OCI-LY7 (cell line): ENCODE measurements around the gene LRRC4B. TPM values are rescaled to one million over a fixed set of nuclear protein-coding genes. Genes with fewer than 3 reads are reported as not detected.

Experiments
- BruUV-seq: library from RNA; stranded (reverse); fragments of 400-500 nt; replicated peaks from 2 replicates; lab custom pipeline; 2021; lab: Mats Ljungman, UMichigan
- CTCF ChIA-PET: fragments of 300-600 bp; sonication (Branson Sonifier 250); formaldehyde crosslinking; loops from one replicate; lab custom pipeline; 2022; ENCODE audit warnings: antibody characterized with exemption; ENCODE audit not compliant: unreplicated experiment; lab: Charles Lee
- POLR2A ChIA-PET: fragments of 300-600 bp; sonication (Branson Sonifier 250); formaldehyde crosslinking; loops from one replicate; lab custom pipeline; 2022; ENCODE audit warnings: antibody characterized with exemption; lab: Charles Lee
- DNase-seq: peaks from one replicate; pipeline ENCODE4 v3.0.0-alpha.2; 2015; ENCODE audit warnings: low spot score
- H2AFZ ChIP-seq: fragments of 200-600 bp; sonication (generic), shearing (Covaris generic); 2 replicates; pipeline ENCODE4 v1.6.1; 2014; ENCODE audit warnings: mild to moderate bottlenecking, antibody characterized with exemption, low read length, moderate library complexity
- H3K27ac ChIP-seq: fragments of 200-600 bp; sonication (generic); 2 replicates; pipeline ENCODE4 v1.5.1; 2014; ENCODE audit warnings: mixed run types, low read depth, mild to moderate bottlenecking, moderate library complexity, low read length, inconsistent platforms; ENCODE audit not compliant: poor library complexity, severe bottlenecking
- H3K36me3 ChIP-seq: fragments of 200-600 bp; sonication (generic); 2 replicates; pipeline ENCODE4 v1.6.1; 2014; ENCODE audit warnings: mild to moderate bottlenecking, antibody characterized with exemption, low read length, moderate library complexity, mixed read lengths; ENCODE audit not compliant: insufficient read depth
- H3K4me1 ChIP-seq: fragments of 200-600 bp; sonication (generic); 2 replicates; pipeline ENCODE4 v1.5.1; 2014; ENCODE audit warnings: mild to moderate bottlenecking, low read length; ENCODE audit not compliant: insufficient read depth, poor library complexity, severe bottlenecking
- H3K4me2 ChIP-seq: fragments of 200-600 bp; sonication (generic); 2 replicates; pipeline ENCODE4 v1.6.1; 2014; ENCODE audit warnings: mild to moderate bottlenecking, low read length
- H3K4me3 ChIP-seq: fragments of 200-600 bp; sonication (generic); 2 replicates; pipeline ENCODE4 v1.5.1; 2014; ENCODE audit warnings: mild to moderate bottlenecking, low read depth, low read length; ENCODE audit not compliant: poor library complexity, severe bottlenecking
- H3K79me2 ChIP-seq: fragments of 200-600 bp; sonication (generic); 2 replicates; pipeline ENCODE4 v1.6.1; 2016; ENCODE audit warnings: low read depth, mild to moderate bottlenecking, low read length, moderate library complexity, mixed read lengths; ENCODE audit not compliant: insufficient read depth
- H3K9me2 ChIP-seq: fragments of 200-600 bp; sonication (generic); 2 replicates; pipeline ENCODE4 v1.6.1; 2016; ENCODE audit warnings: mild to moderate bottlenecking, low read length, mixed read lengths; ENCODE audit not compliant: insufficient read depth
- H3K9me3 ChIP-seq: fragments of 200-600 bp; sonication (generic); 2 replicates; pipeline ENCODE4 v1.6.1; 2014; ENCODE audit warnings: mild to moderate bottlenecking, mixed run types, low read length, mixed read lengths
- H4K20me1 ChIP-seq: fragments of 200-600 bp; sonication (generic); 2 replicates; pipeline ENCODE4 v1.6.1; 2014; ENCODE audit warnings: mild to moderate bottlenecking, antibody characterized with exemption, low read length, moderate library complexity, mixed read lengths; ENCODE audit not compliant: insufficient read depth
- EZH2phosphoT487 ChIP-seq: fragments of 200-600 bp; sonication (generic); IDR thresholded peaks from 2 replicates; pipeline ENCODE4 v1.6.1; 2018; ENCODE audit warnings: low read depth, borderline replicate concordance, mild to moderate bottlenecking, mixed run types, antibody characterized with exemption, low read length, moderate library complexity, mixed read lengths
- intact Hi-C: fragments of 100-400 bp; cut with micrococcal nuclease; formaldehyde crosslinking; loops from one replicate; pipeline ENCODE4 v1.10.0; 2022; ENCODE audit not compliant: unreplicated experiment
- total RNA-seq, 2 experiments: library from RNA; depleted of rRNA in 1 of 2; stranded (reverse); fragments of >200 nt in 1 of 2; shearing (Covaris generic) in 1 of 2; gene quantifications; 2 replicates each; pipeline ENCODE4 v1.2.3, GENCODE V29; 2014 to 2022
- TF ChIP-seq, protein P1 (sequence below): fragments of 200-600 bp; sonication (generic); conservative IDR thresholded peaks from 2 replicates; pipeline ENCODE4 v1.5.1; 2014; ENCODE audit warnings: mild to moderate bottlenecking, antibody characterized with exemption, low read length, moderate library complexity, mixed read lengths

LRRC4B gene
- total RNA-seq, 2 experiments from 2014 or later, result 0.29 TPM; not detected in 1

DNA sequence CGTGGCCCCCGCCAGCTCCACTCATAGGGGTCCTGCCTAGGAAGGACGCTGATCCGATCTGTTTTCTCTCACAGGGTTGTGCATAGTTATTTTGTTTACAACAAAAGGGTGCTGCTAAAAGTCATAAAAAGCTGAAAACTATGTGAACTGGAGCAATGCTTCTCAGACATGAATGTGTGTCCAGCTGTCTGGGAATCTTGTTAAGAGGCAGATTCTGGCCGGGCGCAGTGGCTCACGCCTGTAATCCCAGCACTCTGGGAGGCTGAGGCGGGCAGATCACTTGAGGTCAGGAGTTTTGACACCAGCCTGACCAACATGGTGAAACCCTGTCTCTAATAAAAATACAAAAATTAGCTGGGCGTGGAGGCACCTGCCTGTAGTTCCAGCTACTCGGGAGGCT lies 8.6 kb downstream of the LRRC4B start:
- Histone ChIP-seq H2AFZ (no peak overlapping the region), H3K79me2 (no peaks in the 10 kb centered on the region), H3K9me3 (no peaks in the 10 kb centered on the region), H3K36me3 (no peaks in the 10 kb centered on the region), H3K27ac (no peak overlapping the region), H3K4me1 (no peaks in the 10 kb centered on the region), H3K4me3 (no peak overlapping the region), H3K4me2 (no peak overlapping the region), H3K9me2 (no peaks in the 10 kb centered on the region), H4K20me1 (no peaks in the 10 kb centered on the region)
- intact Hi-C loops, result no loop called here
- no TSS peak for BruUV-seq
- no peak for DNase-seq
- no peak for TF ChIP-seq EZH2phosphoT487
- TF ChIP-seq, protein P1, sequence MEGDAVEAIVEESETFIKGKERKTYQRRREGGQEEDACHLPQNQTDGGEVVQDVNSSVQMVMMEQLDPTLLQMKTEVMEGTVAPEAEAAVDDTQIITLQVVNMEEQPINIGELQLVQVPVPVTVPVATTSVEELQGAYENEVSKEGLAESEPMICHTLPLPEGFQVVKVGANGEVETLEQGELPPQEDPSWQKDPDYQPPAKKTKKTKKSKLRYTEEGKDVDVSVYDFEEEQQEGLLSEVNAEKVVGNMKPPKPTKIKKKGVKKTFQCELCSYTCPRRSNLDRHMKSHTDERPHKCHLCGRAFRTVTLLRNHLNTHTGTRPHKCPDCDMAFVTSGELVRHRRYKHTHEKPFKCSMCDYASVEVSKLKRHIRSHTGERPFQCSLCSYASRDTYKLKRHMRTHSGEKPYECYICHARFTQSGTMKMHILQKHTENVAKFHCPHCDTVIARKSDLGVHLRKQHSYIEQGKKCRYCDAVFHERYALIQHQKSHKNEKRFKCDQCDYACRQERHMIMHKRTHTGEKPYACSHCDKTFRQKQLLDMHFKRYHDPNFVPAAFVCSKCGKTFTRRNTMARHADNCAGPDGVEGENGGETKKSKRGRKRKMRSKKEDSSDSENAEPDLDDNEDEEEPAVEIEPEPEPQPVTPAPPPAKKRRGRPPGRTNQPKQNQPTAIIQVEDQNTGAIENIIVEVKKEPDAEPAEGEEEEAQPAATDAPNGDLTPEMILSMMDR, result no peak
- ChIA-PET CTCF (no interaction called here), POLR2A (no interaction called here)

- Histone ChIP-seq H3K4me3 (no peak overlapping the region), H3K4me1 (no peaks in the 10 kb centered on the region), H2AFZ (no peak overlapping the region), H4K20me1 (no peaks in the 10 kb centered on the region), H3K4me2 (no peak overlapping the region), H3K36me3 (no peaks in the 10 kb centered on the region), H3K9me3 (no peaks in the 10 kb centered on the region), H3K79me2 (no peaks in the 10 kb centered on the region), H3K27ac (no peak overlapping the region), H3K9me2 (no peaks in the 10 kb centered on the region)
- no TSS peak for BruUV-seq
- TF ChIP-seq EZH2phosphoT487, result no peak
- TF ChIP-seq, protein P1, result no peak
- ChIA-PET CTCF (no interaction called here), POLR2A (no interaction called here)
- intact Hi-C loops, result no loop called here
- no peak for DNase-seq
These were observed 9.8 kb downstream of the LRRC4B start for GRCh38 chr19:50558449-50558848.

DNA sequence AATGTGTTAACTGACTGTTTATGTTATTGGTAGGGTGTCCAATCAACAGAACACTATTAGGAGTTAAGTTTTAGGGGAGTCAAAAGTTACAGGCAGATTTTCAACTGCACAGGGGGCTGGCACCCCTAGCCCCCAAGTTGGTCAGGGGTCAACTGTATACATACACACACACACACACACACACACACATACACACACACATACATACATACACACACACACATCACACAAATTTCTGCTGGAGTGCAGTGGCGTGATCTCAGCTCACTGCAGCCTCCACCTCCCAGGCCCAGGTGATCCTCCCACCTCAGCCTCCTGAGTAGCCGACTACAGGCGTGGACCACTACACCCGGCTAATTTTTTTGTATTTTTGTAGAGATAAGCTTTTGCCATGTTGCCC lies 10.2 kb downstream of the LRRC4B start:
- TF ChIP-seq EZH2phosphoT487, result no peak
- TF ChIP-seq, protein P1, result no peak

More for the DNA sequence above, 10.2 kb downstream of the LRRC4B start:
- Histone ChIP-seq H3K4me3 (no peak overlapping the region), H3K4me2 (no peak overlapping the region), H3K79me2 (no peaks in the 10 kb centered on the region), H3K36me3 (no peaks in the 10 kb centered on the region), H3K9me3 (no peaks in the 10 kb centered on the region), H3K27ac (no peak overlapping the region), H2AFZ (no peak overlapping the region), H4K20me1 (no peaks in the 10 kb centered on the region), H3K4me1 (no peaks in the 10 kb centered on the region), H3K9me2 (no peaks in the 10 kb centered on the region)
- POLR2A ChIA-PET, result no interaction called here
- CTCF ChIA-PET, result no interaction called here
- no peak for DNase-seq
- BruUV-seq, result no TSS peak
- intact Hi-C loops, result no loop called here
